Liver (tissue), 9 donors: Measurements from ENCODE around the gene PDE1C. TPM values are rescaled to one million over a fixed set of nuclear protein-coding genes. Genes with fewer than 3 reads are reported as not detected.

Experiments
- DNase-seq: peaks from one replicate; pipeline ENCODE4 v3.0.0-alpha.2; 2017; ENCODE audit warnings: low spot score
- H3K27ac ChIP-seq, 2 donors: one replicate each; pipeline ENCODE4 v1.7.0; 2013; ENCODE audit warnings: inconsistent platforms in 2 of 2, low read length in 2 of 2, control low read depth in 1 of 2, low read depth in 1 of 2, mild to moderate bottlenecking in 1 of 2
- H3K27me3 ChIP-seq, 4 donors: one replicate each; pipeline versions ENCODE4 v1.6.1 to v1.7.0; 2013; ENCODE audit warnings: low read length in 3 of 4, inconsistent platforms in 1 of 4, mild to moderate bottlenecking in 1 of 4, moderate library complexity in 1 of 4; ENCODE audit not compliant: control insufficient read depth in 4 of 4, insufficient read depth in 4 of 4
- H3K36me3 ChIP-seq, 4 donors: one replicate each; pipeline versions ENCODE4 v1.6.1 to v1.7.0; 2013; ENCODE audit warnings: low read length in 3 of 4, mild to moderate bottlenecking in 3 of 4, low read depth in 1 of 4, moderate library complexity in 1 of 4; ENCODE audit not compliant: control insufficient read depth in 4 of 4, insufficient read depth in 3 of 4
- H3K4me1 ChIP-seq, 4 donors: one replicate each; pipeline versions ENCODE4 v1.6.1 to v1.7.0; 2013; ENCODE audit warnings: low read length in 3 of 4, mild to moderate bottlenecking in 3 of 4, moderate library complexity in 1 of 4; ENCODE audit not compliant: control insufficient read depth in 4 of 4, insufficient read depth in 4 of 4
- H3K4me3 ChIP-seq, 3 donors: one replicate each; pipeline versions ENCODE4 v1.6.1 to v1.7.0; 2013; ENCODE audit warnings: low read length in 3 of 3, control low read depth in 1 of 3, low read depth in 1 of 3, mild to moderate bottlenecking in 1 of 3
- H3K9ac ChIP-seq, 2 donors: one replicate each; pipeline ENCODE4 v1.7.0; 2013; ENCODE audit warnings: low read length in 2 of 2, mild to moderate bottlenecking in 2 of 2, moderate library complexity in 2 of 2, control low read depth in 1 of 2, low read depth in 1 of 2
- H3K9me3 ChIP-seq, 4 donors: one replicate each; pipeline versions ENCODE4 v1.6.1 to v1.7.0; 2013; ENCODE audit warnings: low read length in 3 of 4; ENCODE audit not compliant: control insufficient read depth in 4 of 4
- FOXA2 ChIP-seq: IDR thresholded peaks from 2 replicates; pipeline ENCODE4 v1.6.1; 2016; ENCODE audit warnings: antibody characterized with exemption
- HNF4G ChIP-seq: IDR thresholded peaks from 2 replicates; pipeline ENCODE4 v1.6.1; 2016; ENCODE audit warnings: antibody characterized with exemption
- JUND ChIP-seq, 2 donors: IDR thresholded peaks; 2 replicates each; pipeline ENCODE4 v1.6.1; 2016; ENCODE audit warnings: antibody characterized with exemption in 2 of 2
- MAX ChIP-seq: IDR thresholded peaks from 2 replicates; pipeline ENCODE4 v1.6.1; 2016; ENCODE audit warnings: antibody characterized with exemption
- REST ChIP-seq: IDR thresholded peaks from 2 replicates; pipeline ENCODE4 v1.6.1; 2016; ENCODE audit warnings: antibody characterized with exemption, mild to moderate bottlenecking
- SP1 ChIP-seq: IDR thresholded peaks from 2 replicates; pipeline ENCODE4 v1.6.1; 2018; ENCODE audit warnings: antibody characterized with exemption, mild to moderate bottlenecking
- YY1 ChIP-seq: IDR thresholded peaks from 2 replicates; pipeline ENCODE4 v1.6.1; 2016; ENCODE audit warnings: antibody characterized with exemption, mild to moderate bottlenecking
- ZBTB33 ChIP-seq: IDR thresholded peaks from 2 replicates; pipeline ENCODE4 v1.6.1; 2016; ENCODE audit warnings: antibody characterized with exemption
- WGBS: extraction: QIAGEN DNeasy Blood & Tissue Kit; methylation state at CpG from one replicate; pipeline ENCODE4 v1.1.7; 2013; 5-methylcytosine and 5-hydroxymethylcytosine counted together
- polyA plus RNA-seq, 2 donors: library from polyadenylated mRNA; stranded (reverse) in 1 of 2; unstranded in 1 of 2; fragments of 200-250 nt in 1 of 2; fragments of >200 nt in 1 of 2; fragmentation: Nextera tagmentation in 1 of 2; extraction: Ambion mirVana in 1 of 2; gene quantifications; one replicate each; pipeline versions ENCODE4 v1.2.1 to v1.2.3, GENCODE V29; 2013 to 2015
- total RNA-seq, 2 donors: library from RNA; depleted of rRNA; stranded (reverse); fragments of >200 nt; gene quantifications; one replicate each; pipeline ENCODE4 v1.2.3, GENCODE V29; 2014
- donor health status: healthy.
- donor health status: healthy.
- donor health status: healthy.
- donor health status: healthy.
- donor health status: healthy.

The PDE1C gene
- total and polyA plus RNA-seq, 4 donors, result 0.05 to 0.92 (median 0.47) TPM; not detected in 1

GRCh38 chr7:31926991-31927584 lies 143.1 kb downstream of the PDE1C start:
- 67% methylated on average over 5 of the region's 5 CpGs for WGBS
- no peak overlapping the region for H3K9ac ChIP-seq

GRCh38 chr7:31925753-31926454 lies 144.3 kb downstream of the PDE1C start:
- no peak for DNase-seq
- Histone ChIP-seq H3K9me3 (no peaks in the 10 kb centered on the region), H3K9ac (no peak overlapping the region), H3K27me3 (peaks cover 0 to under 1% (median 0%) of the 10 kb centered on the region in 4 donors), H3K4me1 (no peaks in the 10 kb centered on the region), H3K36me3 (no peaks in the 10 kb centered on the region), H3K27ac (no peak overlapping the region), H3K4me3 (no peak overlapping the region)
- TF ChIP-seq YY1 (no peak), HNF4G (no peak), REST (no peak), JUND (IDR thresholded peaks at IDR 0.05) (no peak), FOXA2 (no peak)
- WGBS, result 74% methylated on average over 6 of the region's 6 CpGs

More at GRCh38 chr7:31926991-31927584, 143.1 kb downstream of the PDE1C start:
- Histone ChIP-seq H3K4me1 (no peaks in the 10 kb centered on the region), H3K4me3 (no peak overlapping the region), H3K36me3 (no peaks in the 10 kb centered on the region), H3K9me3 (no peaks in the 10 kb centered on the region), H3K27me3 (no peaks in the 10 kb centered on the region), H3K27ac (no peak overlapping the region)
- TF ChIP-seq MAX, result no peak
- DNase-seq, result no peak

- no peaks in the 10 kb centered on the region for H3K9me3 ChIP-seq
- TF ChIP-seq SP1 (no peak), HNF4G (no peak), YY1 (no peak), FOXA2 (no peak), ZBTB33 (no peak)
- H3K36me3 ChIP-seq, result no peaks in the 10 kb centered on the region
- no peak for DNase-seq
- WGBS, result 71% methylated on average over 2 of the region's 2 CpGs
- H3K27ac ChIP-seq, result no peak overlapping the region
- no peak overlapping the region for H3K9ac ChIP-seq
- peaks cover 0 to 2% (median 0%) of the 10 kb centered on the region in 4 donors for H3K27me3 ChIP-seq
- H3K4me1 ChIP-seq, result no peaks in the 10 kb centered on the region
- no peak overlapping the region for H3K4me3 ChIP-seq
These were observed 146.0 kb downstream of the PDE1C start for GRCh38 chr7:31924251-31924650.
